ENCODE measurements around the gene PDE8B.

PDE8B gene

GRCh38 chr5:77418601-77419581 lies 208.4 kb downstream of the PDE8B start:
- DNase-seq: no peak

DNA sequence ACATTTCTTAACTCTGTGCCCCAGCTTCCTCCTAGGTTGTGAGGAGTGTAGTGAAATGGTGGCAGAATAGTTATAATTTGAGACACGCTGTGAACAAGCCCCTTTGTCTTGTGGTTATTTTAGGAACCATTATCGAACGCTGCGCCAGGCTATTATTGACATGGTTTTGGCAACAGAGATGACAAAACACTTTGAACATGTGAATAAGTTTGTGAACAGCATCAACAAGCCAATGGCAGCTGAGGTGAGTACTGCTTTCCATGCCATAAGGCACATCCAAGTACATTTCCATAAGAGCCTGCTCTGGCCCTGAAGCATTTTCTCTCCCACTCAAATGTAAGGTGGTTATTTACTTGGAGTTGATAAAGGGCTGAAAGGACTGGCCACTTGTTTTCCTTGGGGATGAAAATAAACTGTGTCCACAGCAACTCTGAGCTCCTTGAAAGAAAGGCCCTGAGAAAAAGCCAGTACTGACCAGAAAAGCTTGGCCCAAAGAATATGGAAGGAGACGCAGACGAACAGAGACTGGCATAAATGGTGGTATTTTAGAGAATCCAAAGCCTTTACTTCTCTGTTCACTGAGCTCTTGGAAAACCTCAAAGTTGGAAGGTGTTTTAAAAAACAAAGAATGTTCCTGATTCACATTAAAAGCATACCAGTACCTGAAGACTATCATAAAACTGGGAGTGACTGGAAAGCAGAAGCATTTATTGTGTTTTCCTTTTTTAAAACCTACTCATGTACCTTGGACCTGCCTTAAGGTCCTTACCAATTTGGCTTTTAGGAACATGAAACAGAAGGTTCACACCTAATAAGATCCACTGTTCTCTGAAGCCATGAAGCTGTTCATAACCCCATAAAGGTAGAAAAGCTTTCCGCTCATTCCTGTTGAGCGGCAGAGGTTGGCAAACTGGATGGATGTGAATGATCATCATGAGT lies 209.4 kb downstream of the PDE8B start:
- no peak for DNase-seq

DNA sequence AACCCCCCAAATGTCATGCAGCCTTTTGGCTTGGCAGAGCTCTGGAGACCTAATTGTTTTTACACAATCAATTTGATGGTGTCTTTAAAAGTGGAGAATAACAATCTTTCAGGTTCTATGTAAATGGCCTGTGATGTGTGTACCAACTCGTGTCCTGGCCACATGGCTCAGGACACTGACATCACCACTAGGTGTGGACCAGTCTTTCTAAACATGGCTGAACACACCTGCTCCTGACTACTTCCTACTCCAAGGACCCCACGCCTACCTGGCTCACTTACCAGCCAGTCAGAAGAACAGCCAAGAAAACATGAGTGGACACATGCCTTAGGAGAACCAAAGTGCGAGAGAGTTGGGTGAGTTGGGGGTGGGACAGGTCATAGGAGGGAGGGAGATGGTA lies 210.5 kb downstream of the PDE8B start:
- DNase-seq: no peak

GRCh38 chr5:77423022-77423750 lies 212.7 kb downstream of the PDE8B start:
- DNase-seq: no peak

DNA sequence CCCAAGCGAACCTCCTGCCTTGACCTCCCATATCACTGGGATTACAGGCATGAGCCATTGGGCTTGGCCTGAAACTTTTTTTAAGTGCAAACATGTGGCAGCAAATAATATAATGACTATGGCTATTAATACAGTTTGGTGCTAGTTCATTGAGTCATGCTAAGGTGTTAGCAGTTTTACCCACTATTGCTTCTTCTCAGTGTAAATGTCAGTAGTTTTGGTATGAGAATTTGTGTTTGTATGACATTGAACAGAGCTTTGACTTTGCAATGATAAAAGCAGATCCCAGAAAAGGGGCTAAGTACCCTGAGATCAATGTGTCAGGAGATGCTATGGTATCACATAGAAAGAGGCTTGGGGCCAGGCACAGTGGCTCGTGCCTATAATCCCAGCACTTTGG lies 214.4 kb downstream of the PDE8B start:
- no peak for DNase-seq

GRCh38 chr5:77425420-77425819 lies 214.9 kb downstream of the PDE8B start:
- DNase-seq: no peak

DNA sequence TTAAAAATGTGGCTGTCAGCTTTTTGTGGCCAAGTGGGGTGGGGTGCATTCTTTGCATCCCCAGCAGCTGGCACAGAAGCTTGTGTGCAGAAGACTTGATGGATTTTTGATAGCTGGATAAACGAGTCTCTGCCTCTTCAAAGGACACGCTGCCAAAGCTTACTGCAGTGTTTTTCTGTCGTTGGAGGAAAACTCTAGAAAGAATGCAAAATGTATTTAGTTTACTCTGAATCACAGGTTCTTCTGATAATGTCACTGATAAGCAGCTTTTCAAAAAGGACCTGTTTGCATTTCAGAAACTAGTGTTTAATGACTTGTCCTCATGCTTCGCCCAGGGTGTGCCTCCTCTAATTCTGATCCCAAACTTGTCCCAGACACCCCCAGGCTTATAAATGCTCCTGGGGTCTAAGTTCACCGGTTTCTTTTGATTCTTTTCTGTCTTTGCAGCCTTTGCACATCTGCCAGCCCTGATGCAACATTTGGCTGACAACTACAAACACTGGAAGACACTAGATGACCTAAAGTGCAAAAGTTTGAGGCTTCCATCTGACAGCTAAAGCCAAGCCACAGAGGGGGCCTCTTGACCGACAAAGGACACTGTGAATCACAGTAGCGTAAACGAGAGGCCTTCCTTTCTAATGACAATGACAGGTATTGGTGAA lies 215.6 kb downstream of the PDE8B start:
- DNase-seq: no peak

DNA sequence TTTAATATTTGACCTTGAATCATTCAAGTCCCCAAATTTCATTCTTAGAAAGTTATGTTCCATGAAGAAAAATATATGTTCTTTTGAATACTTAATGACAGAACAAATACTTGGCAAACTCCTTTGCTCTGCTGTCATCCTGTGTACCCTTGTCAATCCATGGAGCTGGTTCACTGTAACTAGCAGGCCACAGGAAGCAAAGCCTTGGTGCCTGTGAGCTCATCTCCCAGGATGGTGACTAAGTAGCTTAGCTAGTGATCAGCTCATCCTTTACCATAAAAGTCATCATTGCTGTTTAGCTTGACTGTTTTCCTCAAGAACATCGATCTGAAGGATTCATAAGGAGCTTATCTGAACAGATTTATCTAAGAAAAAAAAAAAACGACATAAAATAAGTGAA lies 216.2 kb downstream of the PDE8B start:
- DNase-seq: no peak

GRCh38 chr5:77427998-77428397 lies 217.5 kb downstream of the PDE8B start:
- DNase-seq: no peak

- DNase-seq: no peak
Observed at GRCh38 chr5:77428526-77428925, 218.0 kb downstream of the PDE8B start.

DNA sequence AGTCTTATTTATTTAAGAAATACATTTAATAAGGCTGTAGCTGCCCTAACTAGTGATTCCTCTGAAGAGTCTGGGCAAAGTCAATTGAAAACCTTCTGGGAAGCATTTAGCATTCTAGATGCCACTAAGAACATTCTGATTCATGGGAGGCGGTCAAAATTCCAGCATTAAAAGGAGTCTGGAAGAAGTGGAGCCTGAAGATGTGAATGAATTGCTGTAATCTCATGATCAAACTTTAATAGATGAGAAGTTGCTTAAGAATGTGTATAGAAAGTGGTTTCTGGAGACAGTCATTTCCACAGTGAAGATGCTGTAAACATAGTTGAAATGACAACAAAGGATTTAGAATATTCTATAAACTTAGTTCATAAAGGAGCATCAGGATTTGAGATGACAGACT lies 220.2 kb downstream of the PDE8B start:
- no peak for DNase-seq

- DNase-seq: no peak
Observed at GRCh38 chr5:77431286-77431685, 220.8 kb downstream of the PDE8B start.

- no peak for DNase-seq
Observed at GRCh38 chr5:77431719-77432118, 221.2 kb downstream of the PDE8B start.

DNA sequence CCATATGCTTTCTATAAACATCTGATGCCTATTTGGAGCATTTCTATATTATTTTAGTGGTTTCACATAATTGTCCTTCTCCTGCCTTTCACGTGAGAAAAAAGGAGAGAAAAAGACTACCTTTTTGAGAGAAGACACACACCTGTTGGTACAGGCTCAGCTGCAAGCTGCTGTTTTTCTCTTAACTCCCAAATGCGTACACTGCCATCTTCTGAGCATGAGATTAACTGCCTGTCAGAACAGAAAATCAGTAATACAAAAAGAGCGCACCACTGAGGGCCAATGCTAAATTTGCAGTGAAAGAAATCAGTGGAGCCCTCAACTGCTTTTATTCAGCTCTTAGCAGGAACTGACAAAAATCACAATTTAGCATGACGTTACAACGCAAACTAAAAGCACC lies 226.7 kb downstream of the PDE8B start:
- DNase-seq: no peak

DNA sequence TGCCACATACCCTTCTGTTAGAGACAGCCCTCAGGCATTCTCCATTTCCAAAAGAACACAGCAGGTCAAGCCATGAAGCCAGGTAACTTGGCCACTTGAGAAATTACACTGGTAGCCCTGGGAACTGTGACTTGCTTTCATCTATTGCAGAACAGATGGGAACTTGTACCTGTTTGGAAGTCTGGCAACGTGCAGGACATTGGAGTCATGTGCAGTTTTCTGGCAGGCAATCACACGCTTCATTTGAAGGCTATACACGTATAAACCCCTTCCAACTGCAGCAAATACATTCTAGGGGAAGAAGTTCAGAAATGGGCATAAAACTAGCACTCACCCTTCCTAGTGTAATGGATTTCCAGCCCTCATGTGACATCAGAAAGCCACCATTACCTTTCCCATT lies 227.6 kb downstream of the PDE8B start:
- DNase-seq: no peak

DNA sequence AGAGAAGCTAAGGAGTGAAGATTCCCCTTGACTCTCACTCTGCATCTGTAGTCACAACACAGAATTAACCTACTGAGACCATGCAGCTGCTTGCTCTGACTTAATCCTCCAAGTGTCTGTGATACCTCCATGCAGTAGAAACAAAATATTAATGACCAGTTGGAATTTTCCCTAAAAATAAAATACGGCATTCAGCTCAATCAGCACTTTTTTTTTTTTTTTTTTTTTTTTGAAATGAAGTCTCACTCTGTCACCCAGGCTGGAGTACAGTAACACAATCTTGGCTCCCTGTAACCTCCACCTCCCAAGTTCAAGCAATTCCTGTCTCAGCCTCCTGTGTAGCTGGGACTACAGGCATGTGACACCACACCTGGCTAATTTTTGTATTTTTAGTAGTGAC lies 233.2 kb downstream of the PDE8B start:
- DNase-seq: no peak

DNA sequence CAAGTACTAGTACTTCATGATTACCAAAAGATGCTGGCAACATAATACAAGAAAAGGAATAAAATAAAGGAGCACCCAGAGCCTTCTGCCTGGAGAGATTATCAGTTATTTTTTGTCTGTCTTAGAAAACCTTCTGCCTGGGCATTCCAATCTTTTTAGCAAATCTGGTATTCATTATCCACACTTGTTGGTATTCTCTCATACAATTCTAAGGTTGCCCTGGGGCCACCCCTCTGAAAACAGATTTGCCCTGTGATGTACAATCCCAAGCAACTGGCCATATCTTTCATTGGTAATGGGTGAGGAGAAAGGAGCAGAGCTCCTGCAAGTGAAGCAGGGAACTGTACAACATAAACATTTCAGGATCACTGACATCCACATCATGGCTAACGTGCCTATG lies 233.9 kb downstream of the PDE8B start:
- DNase-seq: no peak

DNA sequence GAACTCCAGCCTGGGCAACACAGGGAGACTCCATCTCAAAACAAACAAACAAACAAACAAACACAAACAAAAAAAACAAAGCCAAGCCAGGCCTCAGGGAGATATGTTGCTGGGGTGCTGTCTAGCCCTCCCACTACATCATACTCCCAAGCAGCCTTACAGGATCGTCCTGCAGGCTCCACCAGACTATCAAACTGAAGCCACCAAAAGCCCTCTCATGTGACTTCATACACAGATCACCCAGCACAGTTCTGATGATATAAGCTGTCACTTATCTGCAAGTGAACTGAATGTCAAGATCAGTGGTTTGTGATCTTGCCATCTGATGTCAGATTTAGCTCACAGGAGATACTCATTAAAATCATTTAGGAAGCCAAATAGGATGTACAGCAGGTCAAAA lies 238.4 kb downstream of the PDE8B start:
- no peak for DNase-seq

DNA sequence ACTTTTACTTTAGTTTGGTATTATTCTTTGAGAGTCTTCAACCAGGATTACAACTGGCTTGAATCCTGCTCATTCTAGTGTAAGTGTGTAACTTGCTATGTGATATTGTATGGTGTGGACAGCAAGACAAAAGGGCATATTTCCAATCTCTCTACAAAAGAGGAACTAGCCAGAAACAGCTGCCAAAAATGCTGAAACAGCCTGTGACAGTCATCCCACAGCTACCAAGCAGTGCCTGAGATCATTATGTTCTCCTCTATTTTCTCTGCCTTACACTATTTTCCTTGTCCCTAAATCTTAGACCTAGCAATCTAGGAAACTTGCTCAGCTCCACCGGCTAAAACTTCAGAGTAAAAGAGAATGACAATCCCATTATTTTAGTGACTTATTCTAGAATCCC lies 238.8 kb downstream of the PDE8B start:
- DNase-seq: no peak

DNA sequence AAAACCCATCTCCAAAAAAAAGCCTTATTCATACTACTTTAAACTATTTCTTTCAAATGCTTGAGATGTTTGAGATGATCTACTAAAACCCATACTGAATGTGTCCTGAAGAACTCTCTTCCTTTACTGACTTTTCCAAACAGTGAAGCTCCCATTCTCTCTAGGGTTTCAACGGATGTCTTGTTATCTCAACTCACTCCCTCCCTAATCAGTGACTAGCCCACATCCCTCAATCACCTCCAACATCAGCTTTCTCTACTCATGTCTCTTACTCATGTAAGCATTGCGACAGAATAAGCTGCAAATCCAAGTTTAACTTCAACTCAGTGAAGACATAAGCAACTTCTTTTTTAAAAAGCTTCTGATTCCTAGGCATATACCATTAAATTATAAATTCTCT lies 239.5 kb downstream of the PDE8B start:
- no peak for DNase-seq

- no peak for DNase-seq
Observed at GRCh38 chr5:77452351-77452750, 241.9 kb downstream of the PDE8B start.

DNA sequence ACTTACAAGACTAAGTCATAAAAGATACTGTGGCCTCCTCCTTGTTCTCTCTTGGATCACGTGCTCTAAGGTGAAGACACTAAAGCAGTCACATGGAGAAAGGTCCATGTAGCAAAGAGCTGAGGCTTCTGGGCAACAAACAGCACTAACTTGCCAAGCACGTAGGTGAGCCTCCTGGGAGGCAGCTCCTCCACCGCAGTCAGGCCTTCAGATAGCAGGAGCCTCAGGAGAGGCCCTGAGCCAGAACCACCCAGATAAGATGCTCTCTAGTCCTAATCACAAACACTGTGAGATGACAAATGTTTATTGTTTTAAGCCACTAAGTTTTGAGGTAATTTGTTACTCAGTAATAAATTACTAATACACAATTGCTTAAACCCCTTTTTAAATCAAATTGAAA lies 243.6 kb downstream of the PDE8B start:
- no peak for DNase-seq

GRCh38 chr5:77461287-77461686 lies 250.8 kb downstream of the PDE8B start:
- DNase-seq: no peak
